KOPT-K1 (cell line): ENCODE measurements around the gene JMJD6.
"Not testable (repeated sequence)": the region's sequence is repeated elsewhere in the genome, so short reads cannot be mapped to it uniquely, and the experiment has no call there.

Experiments
- H3K27ac ChIP-seq: fragments of 200-600 bp; sonication (generic); 2 replicates; pipeline ENCODE4 v1.5.1; 2016; ENCODE audit warnings: antibody characterized with exemption, mild to moderate bottlenecking, low read depth, low read length; ENCODE audit not compliant: poor library complexity, severe bottlenecking
- H3K36me3 ChIP-seq: fragments of 200-600 bp; sonication (generic); 2 replicates; pipeline ENCODE4 v1.5.1; 2017; ENCODE audit warnings: antibody characterized with exemption, mild to moderate bottlenecking, low read length, moderate library complexity; ENCODE audit not compliant: insufficient read depth
- H3K9me3 ChIP-seq: fragments of 200-600 bp; sonication (generic); 2 replicates; pipeline ENCODE4 v1.5.1; 2017; ENCODE audit warnings: antibody characterized with exemption, low read length, mild to moderate bottlenecking; ENCODE audit not compliant: insufficient read depth, poor library complexity, severe bottlenecking

The JMJD6 gene

GRCh38 chr17:76740329-76741118 lies 14.1 kb upstream of the JMJD6 start:
- Histone ChIP-seq H3K9me3 (no peaks in the 10 kb centered on the region), H3K27ac (no peak overlapping the region), H3K36me3 (peaks cover 62% of the 10 kb centered on the region)

GRCh38 chr17:76739568-76740115 lies 13.2 kb upstream of the JMJD6 start:
- not testable (repeated sequence) for H3K27ac ChIP-seq, H3K9me3 ChIP-seq
- peaks cover 62% of the 10 kb centered on the region for H3K36me3 ChIP-seq

- Histone ChIP-seq H3K9me3 (no peaks in the 10 kb centered on the region), H3K36me3 (peaks cover 62% of the 10 kb centered on the region), H3K27ac (peak overlapping the region; percentile 97)
Observed at GRCh38 chr17:76738468-76738850, 12.1 kb upstream of the JMJD6 start.

GRCh38 chr17:76737676-76738467 lies 11.5 kb upstream of the JMJD6 start, which contains the start of gene MFSD11:
TSS of gene MFSD11 (plus strand) at chr17:76738119. CDS start at chr17:76738353, 234 bp downstream.
- H3K36me3 ChIP-seq: peaks cover 63% of the 10 kb centered on the region
- no peaks in the 10 kb centered on the region for H3K9me3 ChIP-seq
- H3K27ac ChIP-seq: peak within 1 kb of the TSS; percentile 97

GRCh38 chr17:76737082-76737675 lies 10.8 kb upstream of the JMJD6 start, which contains the start of gene SRSF2:
TSS of gene SRSF2 (minus strand) at chr17:76737331. CDS start at chr17:76737160, 171 bp downstream.
- Histone ChIP-seq H3K36me3 (peaks cover 63% of the 10 kb centered on the region), H3K27ac (peak within 1 kb of the TSS; percentile 97), H3K9me3 (no peaks in the 10 kb centered on the region)

GRCh38 chr17:76736349-76737081 lies 10.1 kb upstream of the JMJD6 start:
- H3K9me3 ChIP-seq: no peaks in the 10 kb centered on the region
- peaks cover 63% of the 10 kb centered on the region for H3K36me3 ChIP-seq
- H3K27ac ChIP-seq: peak overlapping the region; percentile 97

GRCh38 chr17:76735586-76736348 lies 9.4 kb upstream of the JMJD6 start:
- no peaks in the 10 kb centered on the region for H3K9me3 ChIP-seq
- H3K27ac ChIP-seq: peak overlapping the region; percentile 97
- peaks cover 61% of the 10 kb centered on the region for H3K36me3 ChIP-seq

GRCh38 chr17:76735006-76735405 lies 8.6 kb upstream of the JMJD6 start:
- Histone ChIP-seq H3K27ac (peak overlapping the region; percentile 97), H3K36me3 (peaks cover 67% of the 10 kb centered on the region), H3K9me3 (no peaks in the 10 kb centered on the region)

DNA sequence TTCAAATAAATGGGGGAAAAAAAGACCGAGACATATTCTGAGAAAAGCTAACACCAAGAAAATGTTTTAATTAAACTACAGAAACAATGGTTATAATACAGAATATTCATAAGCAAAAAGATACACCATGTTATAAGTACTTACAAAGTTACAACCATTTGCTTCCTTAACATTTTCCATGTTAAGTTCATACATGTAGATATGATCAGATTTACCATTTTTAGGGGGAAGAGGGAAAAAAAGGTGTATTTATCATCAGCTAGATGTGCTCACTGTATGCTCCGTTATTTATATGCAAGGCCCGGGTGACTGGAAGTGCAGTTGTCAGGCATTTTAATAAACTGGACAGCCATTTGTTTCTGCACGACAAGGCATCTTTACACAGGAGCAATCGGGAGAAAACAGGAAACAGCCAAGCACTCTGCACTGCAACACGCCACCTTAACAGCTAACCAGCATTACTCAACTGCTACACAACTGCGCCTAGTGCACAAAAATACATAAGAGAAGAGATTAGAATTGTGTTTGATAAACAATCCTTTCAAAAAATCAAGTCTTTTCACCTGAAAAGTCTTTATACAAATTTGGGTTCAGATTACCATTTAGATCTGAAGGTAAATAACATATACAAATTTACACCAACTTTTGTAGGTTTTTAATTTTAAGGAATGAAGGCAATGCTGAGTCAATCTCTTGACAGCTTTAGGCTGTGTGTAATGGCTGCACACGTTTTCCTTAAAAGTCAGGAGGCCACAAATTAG lies 7.9 kb upstream of the JMJD6 start:
- H3K27ac ChIP-seq: peak overlapping the region; percentile 97
- H3K36me3 ChIP-seq: peaks cover 74% of the 10 kb centered on the region
- H3K9me3 ChIP-seq: no peaks in the 10 kb centered on the region

- H3K27ac ChIP-seq: peak overlapping the region; percentile 97
- peaks cover 76% of the 10 kb centered on the region for H3K36me3 ChIP-seq
- H3K9me3 ChIP-seq: no peaks in the 10 kb centered on the region
Observed at GRCh38 chr17:76733618-76733957, 7.2 kb upstream of the JMJD6 start.

DNA sequence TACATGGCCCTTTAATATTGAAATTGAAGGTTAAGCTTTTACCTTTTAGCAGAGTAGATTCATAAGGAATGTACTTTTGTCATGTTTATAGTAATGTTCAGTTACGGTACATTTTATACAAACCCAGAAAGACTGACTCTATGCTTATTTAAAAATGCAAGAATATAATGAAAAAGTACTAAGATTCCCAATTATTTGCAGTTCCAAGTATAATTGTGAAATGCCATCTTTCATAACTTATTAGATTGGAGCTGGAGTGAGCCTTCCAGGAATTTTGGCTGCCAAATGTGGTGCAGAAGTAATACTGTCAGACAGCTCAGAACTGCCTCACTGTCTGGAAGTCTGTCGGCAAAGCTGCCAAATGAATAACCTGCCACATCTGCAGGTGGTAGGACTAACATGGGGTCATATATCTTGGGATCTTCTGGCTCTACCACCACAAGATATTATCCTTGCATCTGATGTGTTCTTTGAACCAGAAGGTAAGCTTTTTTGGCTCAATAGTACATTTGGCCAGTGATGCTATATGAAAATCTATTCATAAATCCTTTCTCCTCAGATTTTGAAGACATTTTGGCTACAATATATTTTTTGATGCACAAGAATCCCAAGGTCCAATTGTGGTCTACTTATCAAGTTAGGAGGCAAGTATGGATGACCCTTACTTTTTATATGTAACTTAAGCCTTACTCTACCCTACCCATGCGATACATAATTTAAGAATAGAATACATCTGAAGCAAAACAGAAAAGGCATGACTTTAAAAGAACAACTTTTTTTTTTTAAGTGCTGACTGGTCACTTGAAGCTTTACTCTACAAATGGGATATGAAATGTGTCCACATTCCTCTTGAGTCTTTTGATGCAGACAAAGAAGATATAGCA lies 6.6 kb upstream of the JMJD6 start:
- Histone ChIP-seq H3K27ac (peak overlapping the region; percentile 0), H3K36me3 (peaks cover 76% of the 10 kb centered on the region), H3K9me3 (no peaks in the 10 kb centered on the region)

- H3K36me3 ChIP-seq: peaks cover 76% of the 10 kb centered on the region
- H3K27ac ChIP-seq, H3K9me3 ChIP-seq: not testable (repeated sequence)
Observed at GRCh38 chr17:76731800-76732733, 5.7 kb upstream of the JMJD6 start.
